GM23338 (cell line): ENCODE results near the gene XXYLT1. TPM values are rescaled to one million over a fixed set of nuclear protein-coding genes. Genes with fewer than 3 reads are reported as not detected.

Experiments used
- ATAC-seq: fragments of 200-7000 bp; cut with Tn5 transposase; 3 replicates; pipeline ENCODE4 v1.9.1; 2020
- DNase-seq: peaks from one replicate; pipeline ENCODE4 v3.0.0-alpha.2; 2015; ENCODE audit warnings: low spot score
- H2AFZ ChIP-seq: fragments of 200-600 bp; sonication (generic); 2 replicates; pipeline ENCODE4 v1.8.0; 2016; ENCODE audit warnings: antibody characterized with exemption, mild to moderate bottlenecking, moderate library complexity
- H3F3A ChIP-seq: fragments of 200-600 bp; sonication (generic); replicated peaks from 2 replicates; pipeline ENCODE4 v1.8.0; 2017; ENCODE audit warnings: antibody characterized with exemption, mixed run types, low read depth
- H3K27ac ChIP-seq: fragments of 200-600 bp; sonication (generic); 2 replicates; pipeline ENCODE4 v1.6.1; 2016; ENCODE audit warnings: low read depth
- H3K27me3 ChIP-seq: fragments of 200-600 bp; sonication (generic); 2 replicates; pipeline ENCODE4 v1.8.0; 2016; ENCODE audit warnings: mild to moderate bottlenecking, mixed run types, moderate library complexity; ENCODE audit not compliant: insufficient read depth
- H3K36me3 ChIP-seq: fragments of 200-600 bp; sonication (generic); 2 replicates; pipeline ENCODE4 v1.8.0; 2016; ENCODE audit warnings: mild to moderate bottlenecking; ENCODE audit not compliant: insufficient read depth
- H3K4me1 ChIP-seq: fragments of 200-600 bp; sonication (generic); 2 replicates; pipeline ENCODE4 v1.8.0; 2016; ENCODE audit warnings: mild to moderate bottlenecking, moderate library complexity; ENCODE audit not compliant: insufficient read depth
- H3K4me2 ChIP-seq: fragments of 200-600 bp; sonication (generic); 2 replicates; pipeline ENCODE4 v1.7.1; 2017; ENCODE audit warnings: mixed run types
- H3K4me3 ChIP-seq: fragments of 200-600 bp; sonication (generic); 2 replicates; pipeline ENCODE4 v1.6.1; 2016; ENCODE audit warnings: mixed run types
- H3K79me2 ChIP-seq: fragments of 200-600 bp; sonication (generic); replicated peaks from 2 replicates; pipeline ENCODE4 v1.8.0; 2017; ENCODE audit warnings: mild to moderate bottlenecking; ENCODE audit not compliant: insufficient read depth
- H3K9me2 ChIP-seq: fragments of 200-600 bp; sonication (generic); 2 replicates; pipeline ENCODE4 v1.8.0; 2017; ENCODE audit not compliant: insufficient read depth
- H4K20me1 ChIP-seq: fragments of 200-600 bp; sonication (generic); replicated peaks from 2 replicates; pipeline ENCODE4 v1.8.0; 2017; ENCODE audit warnings: mild to moderate bottlenecking; ENCODE audit not compliant: insufficient read depth
- H3K27ac Mint-ChIP-seq: 2 replicates; pipeline ENCODE4 v1.8.0; 2020; ENCODE audit warnings: inconsistent platforms, mild to moderate bottlenecking, moderate library complexity, mixed read lengths
- H3K27me3 Mint-ChIP-seq: 3 replicates; pipeline ENCODE4 v1.8.0; 2022; ENCODE audit warnings: low read depth, mild to moderate bottlenecking, moderate library complexity, mixed read lengths, inconsistent platforms; ENCODE audit not compliant: insufficient read depth, poor library complexity
- H3K36me3 Mint-ChIP-seq: 3 replicates; pipeline ENCODE4 v1.8.0; 2021; ENCODE audit warnings: low read depth, mild to moderate bottlenecking, inconsistent platforms, moderate library complexity, mixed read lengths
- H3K4me1 Mint-ChIP-seq: 3 replicates; pipeline ENCODE4 v1.8.0; 2020; ENCODE audit warnings: mild to moderate bottlenecking, inconsistent platforms, mixed read lengths
- H3K4me3 Mint-ChIP-seq: 3 replicates; pipeline ENCODE4 v1.8.0; 2021; ENCODE audit warnings: moderate library complexity, mild to moderate bottlenecking, inconsistent platforms, mixed read lengths
- H3K9me3 Mint-ChIP-seq: 3 replicates; pipeline ENCODE4 v1.8.0; 2020; ENCODE audit warnings: moderate library complexity, mild to moderate bottlenecking, inconsistent platforms, mixed read lengths
- CREB1 ChIP-seq: fragments of 250-450 bp; sonication (Bioruptor Pico); IDR thresholded peaks from 2 replicates; pipeline ENCODE4 v1.5.0; 2020; ENCODE audit warnings: low read depth, mild to moderate bottlenecking, moderate library complexity
- CTCF ChIP-seq, 2 experiments: fragments of 200-600 bp in 1 of 2; sonication (generic) in 1 of 2; conservative IDR thresholded peaks; 2 replicates each; pipeline versions ENCODE4 v1.5.1 to v1.6.1; 2016 to 2017; ENCODE audit warnings: antibody characterized with exemption in 2 of 2, low read depth in 2 of 2, mild to moderate bottlenecking in 2 of 2, moderate library complexity in 1 of 2
- EZH2 ChIP-seq: fragments of 200-600 bp; sonication (generic); IDR thresholded peaks from one replicate; pipeline ENCODE4 v1.8.0; 2017; ENCODE audit warnings: antibody characterized with exemption, mild to moderate bottlenecking, low read depth; ENCODE audit not compliant: unreplicated experiment
- EZH2phosphoT487 ChIP-seq: fragments of 200-600 bp; sonication (generic); IDR thresholded peaks from one replicate; pipeline ENCODE4 v1.8.1; 2018; ENCODE audit warnings: antibody characterized with exemption; ENCODE audit not compliant: unreplicated experiment
- JUNB ChIP-seq: IDR thresholded peaks from one replicate; pipeline ENCODE4 v1.6.1; 2016; ENCODE audit warnings: antibody characterized with exemption; ENCODE audit not compliant: unreplicated experiment
- NANOG ChIP-seq: IDR thresholded peaks from 2 replicates; pipeline ENCODE4 v1.6.1; 2016; ENCODE audit warnings: antibody characterized with exemption, borderline replicate concordance
- POLR2AphosphoS5 ChIP-seq: IDR thresholded peaks from 2 replicates; pipeline ENCODE4 v1.6.1; 2016; ENCODE audit warnings: antibody characterized with exemption, low read depth
- REST ChIP-seq: IDR thresholded peaks from one replicate; pipeline ENCODE4 v1.6.1; 2018; ENCODE audit warnings: antibody characterized with exemption; ENCODE audit not compliant: unreplicated experiment
- STAT1 ChIP-seq: IDR thresholded peaks from one replicate; pipeline ENCODE4 v1.6.1; 2016; ENCODE audit warnings: antibody characterized with exemption; ENCODE audit not compliant: unreplicated experiment
- ZNF114 ChIP-seq: fragments of 250-450 bp; sonication (Bioruptor Pico); IDR thresholded peaks from 2 replicates; pipeline ENCODE4 v1.5.0; 2020; ENCODE audit warnings: mild to moderate bottlenecking, moderate library complexity
- ZNF331 ChIP-seq: fragments of 250-450 bp; sonication (Bioruptor Pico); IDR thresholded peaks from 2 replicates; pipeline ENCODE4 v1.5.0; 2020; ENCODE audit warnings: low read depth, mild to moderate bottlenecking, moderate library complexity
- polyA plus RNA-seq: library from polyadenylated mRNA; unstranded; fragments of >200 nt; fragmentation: Nextera tagmentation; extraction: Ambion mirVana; gene quantifications from 2 replicates; pipeline ENCODE4 v1.2.1, GENCODE V29; 2016
- total RNA-seq: library from RNA; depleted of rRNA; stranded (reverse); fragments of >200 nt; shearing (Covaris generic); gene quantifications from 2 replicates; pipeline ENCODE4 v1.2.3, GENCODE V29; 2014
- TF ChIP-seq, protein P1 (sequence below): IDR thresholded peaks from 2 replicates; pipeline ENCODE4 v1.6.1; 2016; ENCODE audit warnings: antibody characterized with exemption
- TF ChIP-seq, protein P2 (sequence below): fragments of 250-450 bp; sonication (Bioruptor Pico); IDR thresholded peaks from 2 replicates; pipeline ENCODE4 v1.5.0; 2020; ENCODE audit warnings: mild to moderate bottlenecking, moderate library complexity

Gene XXYLT1
- total and polyA plus RNA-seq, 2 experiments from 2014 or later, result 13.5 to 34.8 TPM

GRCh38 chr3:195075941-195076875 is 194.8 kb downstream of the XXYLT1 start:
- Mint-ChIP-seq H3K36me3 (no peaks in the 10 kb centered on the region), H3K4me1 (peaks cover 28% of the 10 kb centered on the region), H3K9me3 (no peaks in the 10 kb centered on the region), H3K27ac (no peak overlapping the region), H3K4me3 (no peak overlapping the region), H3K27me3 (peaks cover 6% of the 10 kb centered on the region)
- Histone ChIP-seq H3K9me2 (no peaks in the 10 kb centered on the region), H3K79me2 (no peaks in the 10 kb centered on the region; the same call in 1 of the 2 replicates), H3K4me2 (no peak overlapping the region), H3K36me3 (no peaks in the 10 kb centered on the region), H3F3A (no peaks in the 10 kb centered on the region), H3K27ac (no peak overlapping the region), H4K20me1 (no peaks in the 10 kb centered on the region; the same call in 1 of the 2 replicates), H3K27me3 (no peaks in the 10 kb centered on the region), H2AFZ (no peak overlapping the region), H3K4me1 (0 out of 2 replicates have a peak, but pooled peaks cover 6% of the 10 kb centered on the region), H3K4me3 (no peak overlapping the region)
- no peak for DNase-seq
- no peak for ATAC-seq
- TF ChIP-seq ZNF114 (CRISPR knock-in tag), result no peak
- no peak for TF ChIP-seq POLR2AphosphoS5
- TF ChIP-seq REST, result no peak
- TF ChIP-seq CREB1 (CRISPR knock-in tag), result no peak
- TF ChIP-seq EZH2phosphoT487, result no peak
- no peak for TF ChIP-seq STAT1
- no peak for TF ChIP-seq NANOG
- TF ChIP-seq CTCF (conservative IDR thresholded peaks at IDR 0.05; ENCODE audit: low read depth in 2 of 2), result no peak
- TF ChIP-seq ZNF331 (CRISPR knock-in tag), result no peak
- TF ChIP-seq, protein P1, sequence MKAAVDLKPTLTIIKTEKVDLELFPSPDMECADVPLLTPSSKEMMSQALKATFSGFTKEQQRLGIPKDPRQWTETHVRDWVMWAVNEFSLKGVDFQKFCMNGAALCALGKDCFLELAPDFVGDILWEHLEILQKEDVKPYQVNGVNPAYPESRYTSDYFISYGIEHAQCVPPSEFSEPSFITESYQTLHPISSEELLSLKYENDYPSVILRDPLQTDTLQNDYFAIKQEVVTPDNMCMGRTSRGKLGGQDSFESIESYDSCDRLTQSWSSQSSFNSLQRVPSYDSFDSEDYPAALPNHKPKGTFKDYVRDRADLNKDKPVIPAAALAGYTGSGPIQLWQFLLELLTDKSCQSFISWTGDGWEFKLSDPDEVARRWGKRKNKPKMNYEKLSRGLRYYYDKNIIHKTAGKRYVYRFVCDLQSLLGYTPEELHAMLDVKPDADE, result no peak
- TF ChIP-seq EZH2, result no peak
- TF ChIP-seq JUNB, result no peak
- TF ChIP-seq, protein P2, sequence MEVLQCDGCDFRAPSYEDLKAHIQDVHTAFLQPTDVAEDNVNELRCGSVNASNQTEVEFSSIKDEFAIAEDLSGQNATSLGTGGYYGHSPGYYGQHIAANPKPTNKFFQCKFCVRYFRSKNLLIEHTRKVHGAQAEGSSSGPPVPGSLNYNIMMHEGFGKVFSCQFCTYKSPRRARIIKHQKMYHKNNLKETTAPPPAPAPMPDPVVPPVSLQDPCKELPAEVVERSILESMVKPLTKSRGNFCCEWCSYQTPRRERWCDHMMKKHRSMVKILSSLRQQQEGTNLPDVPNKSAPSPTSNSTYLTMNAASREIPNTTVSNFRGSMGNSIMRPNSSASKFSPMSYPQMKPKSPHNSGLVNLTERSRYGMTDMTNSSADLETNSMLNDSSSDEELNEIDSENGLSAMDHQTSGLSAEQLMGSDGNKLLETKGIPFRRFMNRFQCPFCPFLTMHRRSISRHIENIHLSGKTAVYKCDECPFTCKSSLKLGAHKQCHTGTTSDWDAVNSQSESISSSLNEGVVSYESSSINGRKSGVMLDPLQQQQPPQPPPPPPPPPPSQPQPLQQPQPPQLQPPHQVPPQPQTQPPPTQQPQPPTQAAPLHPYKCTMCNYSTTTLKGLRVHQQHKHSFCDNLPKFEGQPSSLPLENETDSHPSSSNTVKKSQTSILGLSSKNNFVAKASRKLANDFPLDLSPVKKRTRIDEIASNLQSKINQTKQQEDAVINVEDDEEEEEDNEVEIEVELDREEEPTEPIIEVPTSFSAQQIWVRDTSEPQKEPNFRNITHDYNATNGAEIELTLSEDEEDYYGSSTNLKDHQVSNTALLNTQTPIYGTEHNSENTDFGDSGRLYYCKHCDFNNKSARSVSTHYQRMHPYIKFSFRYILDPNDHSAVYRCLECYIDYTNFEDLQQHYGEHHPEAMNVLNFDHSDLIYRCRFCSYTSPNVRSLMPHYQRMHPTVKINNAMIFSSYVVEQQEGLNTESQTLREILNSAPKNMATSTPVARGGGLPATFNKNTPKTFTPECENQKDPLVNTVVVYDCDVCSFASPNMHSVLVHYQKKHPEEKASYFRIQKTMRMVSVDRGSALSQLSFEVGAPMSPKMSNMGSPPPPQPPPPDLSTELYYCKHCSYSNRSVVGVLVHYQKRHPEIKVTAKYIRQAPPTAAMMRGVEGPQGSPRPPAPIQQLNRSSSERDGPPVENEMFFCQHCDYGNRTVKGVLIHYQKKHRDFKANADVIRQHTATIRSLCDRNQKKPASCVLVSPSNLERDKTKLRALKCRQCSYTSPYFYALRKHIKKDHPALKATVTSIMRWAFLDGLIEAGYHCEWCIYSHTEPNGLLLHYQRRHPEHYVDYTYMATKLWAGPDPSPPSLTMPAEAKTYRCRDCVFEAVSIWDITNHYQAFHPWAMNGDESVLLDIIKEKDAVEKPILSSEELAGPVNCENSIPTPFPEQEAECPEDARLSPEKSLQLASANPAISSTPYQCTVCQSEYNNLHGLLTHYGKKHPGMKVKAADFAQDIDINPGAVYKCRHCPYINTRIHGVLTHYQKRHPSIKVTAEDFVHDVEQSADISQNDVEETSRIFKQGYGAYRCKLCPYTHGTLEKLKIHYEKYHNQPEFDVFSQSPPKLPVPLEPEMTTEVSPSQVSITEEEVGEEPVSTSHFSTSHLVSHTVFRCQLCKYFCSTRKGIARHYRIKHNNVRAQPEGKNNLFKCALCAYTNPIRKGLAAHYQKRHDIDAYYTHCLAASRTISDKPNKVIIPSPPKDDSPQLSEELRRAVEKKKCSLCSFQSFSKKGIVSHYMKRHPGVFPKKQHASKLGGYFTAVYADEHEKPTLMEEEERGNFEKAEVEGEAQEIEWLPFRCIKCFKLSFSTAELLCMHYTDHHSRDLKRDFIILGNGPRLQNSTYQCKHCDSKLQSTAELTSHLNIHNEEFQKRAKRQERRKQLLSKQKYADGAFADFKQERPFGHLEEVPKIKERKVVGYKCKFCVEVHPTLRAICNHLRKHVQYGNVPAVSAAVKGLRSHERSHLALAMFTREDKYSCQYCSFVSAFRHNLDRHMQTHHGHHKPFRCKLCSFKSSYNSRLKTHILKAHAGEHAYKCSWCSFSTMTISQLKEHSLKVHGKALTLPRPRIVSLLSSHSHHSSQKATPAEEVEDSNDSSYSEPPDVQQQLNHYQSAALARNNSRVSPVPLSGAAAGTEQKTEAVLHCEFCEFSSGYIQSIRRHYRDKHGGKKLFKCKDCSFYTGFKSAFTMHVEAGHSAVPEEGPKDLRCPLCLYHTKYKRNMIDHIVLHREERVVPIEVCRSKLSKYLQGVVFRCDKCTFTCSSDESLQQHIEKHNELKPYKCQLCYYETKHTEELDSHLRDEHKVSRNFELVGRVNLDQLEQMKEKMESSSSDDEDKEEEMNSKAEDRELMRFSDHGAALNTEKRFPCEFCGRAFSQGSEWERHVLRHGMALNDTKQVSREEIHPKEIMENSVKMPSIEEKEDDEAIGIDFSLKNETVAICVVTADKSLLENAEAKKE, result no peak
